GM19438 (cell line): ENCODE measurements around the gene ATG4C.

ENCODE experiments used
- ATAC-seq: cut with Tn5 transposase; IDR thresholded peaks from one replicate; pipeline ENCODE4 v1.9.1; 2021; ENCODE audit warnings: low read depth; ENCODE audit not compliant: unreplicated experiment

Gene ATG4C

DNA sequence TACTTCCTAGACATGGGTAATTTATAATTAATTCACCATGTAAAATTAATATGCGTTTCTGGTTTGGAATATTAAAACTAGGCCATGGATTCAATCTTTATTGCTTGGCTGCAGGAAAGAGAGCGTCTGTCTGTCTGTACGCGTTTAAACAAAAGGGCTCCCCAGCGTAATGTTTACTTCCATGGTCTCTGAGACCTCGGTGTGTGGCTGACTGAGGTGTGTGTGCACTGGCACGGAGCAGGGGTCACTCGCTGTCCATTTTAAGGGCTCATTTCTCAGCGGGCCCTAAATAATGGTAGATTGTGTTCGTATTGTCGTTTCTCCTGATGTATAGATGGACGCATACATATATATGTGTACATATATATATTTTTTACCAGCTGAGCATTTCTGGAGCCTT is 119.6 kb downstream of the ATG4C start:
- no peak for ATAC-seq

DNA sequence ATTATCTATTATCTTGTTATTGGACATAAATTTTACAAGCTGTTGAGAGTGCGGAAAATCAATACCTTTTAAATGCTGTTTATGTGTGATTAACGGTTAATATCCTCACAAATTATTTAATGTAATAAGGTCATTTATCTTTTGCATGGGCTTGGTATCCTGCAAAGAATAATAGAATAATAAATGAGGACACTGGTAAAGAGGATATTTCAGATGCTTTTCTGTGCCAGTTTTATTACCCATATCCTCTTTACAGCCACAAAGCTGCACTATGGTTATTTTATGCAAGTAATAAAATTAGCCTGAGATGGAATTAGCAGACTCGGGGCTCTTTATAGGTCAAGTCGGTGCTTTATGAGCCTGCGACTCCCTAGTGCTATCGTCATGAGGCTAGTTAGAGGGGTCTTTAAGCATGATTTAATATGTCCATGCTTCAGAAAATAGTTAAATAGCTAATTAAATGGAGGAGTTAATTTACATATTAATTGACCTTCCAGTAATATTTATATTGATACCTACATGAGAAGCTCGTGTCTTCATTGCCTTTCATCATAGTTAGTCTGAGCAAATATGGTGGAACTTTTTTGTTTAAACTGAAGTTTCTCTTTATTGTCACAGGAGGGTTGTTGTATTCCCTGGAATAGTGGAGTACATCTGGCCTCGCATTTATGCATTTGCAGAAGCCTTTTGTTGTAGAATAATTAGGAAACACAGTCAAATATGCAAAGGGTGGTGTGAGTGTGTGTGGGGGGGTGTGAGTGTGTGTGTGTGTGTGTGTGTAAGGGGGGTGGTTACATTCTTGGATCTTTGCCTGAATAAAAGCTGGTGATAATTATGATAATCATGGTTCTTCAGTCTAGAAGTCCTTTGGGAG is 120.3 kb downstream of the ATG4C start:
- ATAC-seq: no peak

- ATAC-seq: no peak
These were observed 120.9 kb downstream of the ATG4C start for GRCh38 chr1:62904856-62905225.

DNA sequence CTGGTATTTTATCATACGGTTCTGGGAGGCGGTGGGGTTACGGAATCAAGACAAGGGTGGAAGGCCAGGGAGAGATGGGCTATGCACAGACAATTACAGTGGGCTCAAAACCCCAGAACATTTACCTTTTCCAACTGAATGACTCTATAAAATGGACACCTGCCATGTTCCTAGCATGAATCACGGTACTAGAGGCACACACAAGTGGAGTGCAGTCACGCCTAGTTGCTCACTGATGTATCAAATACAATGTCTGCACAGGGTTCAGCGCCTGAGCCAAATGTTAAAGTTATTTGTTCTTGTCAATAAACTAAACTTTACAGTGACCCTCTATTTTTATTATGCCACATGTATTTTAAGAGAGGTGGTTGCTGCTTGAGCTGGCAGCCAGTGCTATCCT is 121.4 kb downstream of the ATG4C start:
- no peak for ATAC-seq

DNA sequence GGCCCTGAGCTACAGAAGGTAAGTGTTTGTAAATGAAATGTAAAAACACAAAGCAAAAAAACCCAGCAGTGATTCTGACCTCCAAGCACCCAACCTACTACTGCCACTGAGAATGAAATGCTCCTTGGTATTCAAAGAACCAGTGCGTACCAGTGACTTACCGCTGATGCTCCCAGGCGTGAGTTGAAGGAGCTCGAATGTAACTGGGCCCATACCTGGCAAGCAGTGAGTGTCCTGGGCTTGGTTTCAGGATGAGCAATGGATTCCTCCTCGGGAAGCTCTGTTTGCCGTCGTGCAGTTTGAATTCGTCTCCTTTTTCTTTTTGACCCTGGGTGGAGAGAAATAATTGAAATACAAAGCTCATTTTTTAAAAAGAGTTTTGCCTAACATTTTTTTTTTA is 121.9 kb downstream of the ATG4C start:
- ATAC-seq: no peak

DNA sequence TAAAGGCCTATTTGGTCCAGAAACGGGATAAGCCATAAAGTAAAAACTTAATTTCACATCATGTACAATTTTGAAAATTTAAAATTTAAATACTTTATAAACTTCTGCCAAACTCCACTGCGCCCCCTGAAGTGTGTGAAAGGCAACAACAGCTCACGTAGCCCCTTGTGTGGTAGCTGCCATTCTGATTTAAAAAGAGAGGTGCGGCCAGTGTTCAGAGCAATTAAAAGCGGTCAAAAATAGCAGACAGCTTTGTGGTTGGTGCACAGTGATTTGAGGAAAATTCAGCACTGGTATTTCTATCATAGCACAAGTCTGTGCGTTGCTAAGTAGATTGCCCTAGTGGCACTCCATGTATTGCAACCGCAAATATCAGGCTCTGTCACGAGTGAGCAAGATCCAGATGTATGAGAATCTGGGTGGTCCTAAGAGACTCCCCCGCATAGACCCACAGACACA is 122.5 kb downstream of the ATG4C start:
- no peak for ATAC-seq

DNA sequence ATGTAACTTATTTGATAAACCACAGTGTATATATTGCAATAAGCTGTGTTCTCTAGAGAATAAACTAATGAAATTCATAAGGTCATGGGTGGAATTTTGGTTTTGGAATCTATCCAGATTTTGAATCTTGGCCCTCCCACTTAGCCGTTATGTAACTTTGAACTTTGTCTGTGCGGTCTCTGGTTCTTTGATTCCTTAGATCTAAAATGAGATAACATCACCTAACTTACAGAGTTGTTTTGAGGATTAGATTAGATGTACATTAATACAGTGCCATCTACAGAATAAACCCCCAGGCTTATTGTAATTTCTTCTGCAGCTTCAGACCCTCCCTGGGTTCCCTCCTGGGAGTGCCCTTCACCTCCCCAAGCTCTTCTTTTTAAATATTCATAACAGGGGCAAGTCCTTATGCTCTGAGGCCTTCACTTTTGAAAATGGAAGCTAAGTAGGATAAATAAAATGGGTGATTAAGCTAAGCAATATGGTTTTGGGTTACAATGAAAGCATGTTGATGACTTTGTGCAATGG is 124.3 kb downstream of the ATG4C start:
- ATAC-seq: no peak

DNA sequence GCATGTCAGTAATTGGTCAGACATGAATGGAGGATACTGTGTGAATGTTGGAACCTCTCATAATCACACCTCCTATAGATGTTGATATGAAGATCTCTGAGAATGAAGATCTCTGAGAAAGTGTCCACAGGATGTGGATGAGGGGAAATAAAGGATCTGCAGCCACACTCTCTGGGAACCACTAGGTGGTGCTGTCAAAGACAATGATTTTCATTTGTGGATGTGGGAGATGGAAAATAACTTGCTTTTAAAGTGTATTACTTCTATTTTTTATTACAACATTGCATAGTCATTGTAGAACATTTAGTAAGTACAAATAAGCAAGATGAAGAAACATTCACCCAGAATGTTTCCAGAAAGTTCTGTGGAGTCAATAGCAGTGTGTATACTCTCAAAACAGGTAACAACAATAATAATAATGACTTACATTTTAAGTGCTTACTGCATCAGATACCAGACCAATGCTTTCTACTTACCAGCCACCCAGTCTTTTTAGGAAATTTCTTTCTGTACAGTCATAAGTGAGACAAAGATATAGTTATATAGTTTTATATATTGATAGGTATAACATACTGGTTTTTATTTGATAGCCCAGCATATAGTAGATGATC is 128.2 kb downstream of the ATG4C start:
- ATAC-seq: no peak
